Measurements from ENCODE around the gene ZNF169.
"Not testable (repeated sequence)": the region's sequence is repeated elsewhere in the genome, so short reads cannot be mapped to it uniquely, and the experiment has no call there.

ZNF169 gene

DNA sequence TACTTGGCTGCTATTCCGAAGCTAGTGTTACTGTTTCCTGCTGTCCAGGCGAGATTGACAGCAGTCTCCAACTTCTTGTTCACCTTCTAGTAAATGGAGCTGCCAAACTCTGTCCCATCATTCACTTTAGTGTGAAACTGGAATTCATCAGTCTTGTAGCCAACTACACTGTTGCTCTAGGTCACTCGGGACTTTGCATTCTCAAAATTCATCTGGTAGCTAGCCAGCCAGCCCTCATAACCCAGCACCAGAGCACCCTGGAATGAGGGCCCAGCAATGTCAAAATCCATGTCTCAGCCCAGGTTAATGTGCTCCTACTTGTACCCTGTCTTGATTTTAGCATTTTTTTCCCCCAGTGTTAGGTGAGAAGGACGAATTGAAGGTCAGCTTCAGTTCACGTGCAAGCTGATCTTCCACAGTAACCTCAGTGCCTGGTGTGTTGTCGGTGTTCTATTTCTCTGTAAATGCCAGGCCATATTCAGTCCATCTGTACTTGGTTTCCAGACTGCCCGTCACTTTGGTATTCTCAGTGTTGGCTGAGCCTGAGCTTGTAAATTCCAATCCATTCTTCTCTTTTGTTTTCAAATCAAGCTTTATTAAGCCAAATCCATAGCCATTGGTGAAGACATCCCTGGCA is 28.9 kb downstream of the ZNF169 start:
- no peak for DNase-seq

DNA sequence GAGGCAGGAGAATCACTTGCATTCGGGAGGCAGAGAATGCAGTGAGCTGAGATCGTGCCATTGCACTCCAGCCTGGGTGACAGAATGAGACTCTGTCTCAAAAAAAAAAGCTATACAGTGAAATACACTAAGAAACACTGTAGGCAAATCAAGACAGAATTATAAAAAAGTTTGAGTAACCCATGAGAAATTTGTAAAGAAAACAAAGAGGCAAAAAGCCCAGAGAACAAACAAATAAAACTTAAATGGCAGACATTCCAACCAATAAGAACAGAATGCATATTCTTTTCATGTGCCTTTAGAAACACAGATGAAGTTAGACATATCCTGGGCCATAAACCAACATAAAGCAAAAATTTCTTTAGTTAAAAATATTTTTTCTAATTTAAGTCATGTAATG is 30.6 kb downstream of the ZNF169 start:
- DNase-seq, result no peak

DNA sequence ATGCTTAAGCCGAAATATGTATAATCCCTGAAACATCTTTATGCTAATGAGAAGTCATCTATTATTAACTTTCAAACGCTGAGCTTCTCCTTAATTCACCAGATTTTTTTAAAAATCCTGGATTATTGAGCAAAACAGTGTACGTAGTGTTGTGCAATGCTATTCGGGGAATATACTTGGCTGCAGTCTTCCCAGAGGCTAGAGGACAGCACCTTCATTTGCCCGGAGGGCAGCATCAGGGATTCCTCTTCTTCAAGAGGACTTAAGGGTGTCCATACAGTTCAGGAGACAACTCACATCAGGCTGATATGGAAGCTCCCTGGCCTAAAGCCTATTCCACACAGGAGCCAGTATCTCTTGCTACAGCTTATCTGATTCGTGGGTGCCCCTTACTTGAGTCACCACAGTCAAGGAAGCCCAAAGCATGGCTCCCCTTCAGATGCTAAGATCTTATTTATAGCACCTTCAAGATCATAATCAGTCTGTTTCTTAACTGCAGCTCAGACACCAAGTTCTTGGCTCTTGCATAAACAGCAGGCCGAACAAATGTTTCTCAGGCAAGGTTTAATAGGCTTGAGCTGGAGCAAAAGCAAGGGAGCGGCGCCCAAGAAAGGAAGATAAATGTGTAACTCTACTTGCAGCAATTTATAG is 40.0 kb downstream of the ZNF169 start:
- DNase-seq, result no peak

DNA sequence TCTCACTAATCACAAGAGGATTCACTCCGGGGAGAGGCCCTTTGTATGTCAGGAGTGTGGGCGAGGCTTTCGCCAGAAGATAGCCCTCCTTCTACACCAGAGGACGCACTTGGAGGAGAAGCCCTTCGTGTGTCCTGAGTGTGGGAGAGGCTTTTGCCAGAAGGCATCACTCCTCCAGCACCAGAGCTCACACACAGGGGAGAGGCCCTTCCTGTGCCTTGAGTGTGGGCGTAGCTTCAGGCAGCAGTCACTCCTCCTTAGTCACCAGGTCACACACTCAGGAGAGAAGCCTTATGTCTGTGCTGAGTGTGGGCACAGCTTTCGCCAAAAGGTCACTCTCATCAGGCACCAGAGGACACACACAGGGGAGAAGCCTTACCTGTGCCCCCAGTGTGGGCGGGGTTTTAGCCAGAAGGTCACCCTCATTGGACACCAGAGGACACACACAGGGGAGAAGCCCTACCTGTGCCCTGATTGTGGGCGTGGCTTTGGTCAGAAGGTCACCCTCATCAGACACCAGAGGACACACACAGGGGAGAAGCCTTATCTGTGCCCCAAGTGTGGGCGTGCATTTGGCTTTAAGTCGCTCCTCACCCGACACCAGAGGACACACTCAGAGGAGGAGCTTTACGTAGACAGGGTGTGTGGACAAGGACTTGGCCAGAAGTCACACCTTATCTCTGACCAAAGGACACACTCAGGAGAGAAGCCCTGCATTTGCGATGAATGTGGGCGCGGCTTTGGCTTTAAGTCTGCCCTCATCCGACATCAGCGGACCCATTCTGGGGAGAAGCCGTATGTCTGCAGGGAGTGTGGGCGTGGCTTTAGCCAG is 41.6 kb downstream of the ZNF169 start:
- no peak for DNase-seq

DNA sequence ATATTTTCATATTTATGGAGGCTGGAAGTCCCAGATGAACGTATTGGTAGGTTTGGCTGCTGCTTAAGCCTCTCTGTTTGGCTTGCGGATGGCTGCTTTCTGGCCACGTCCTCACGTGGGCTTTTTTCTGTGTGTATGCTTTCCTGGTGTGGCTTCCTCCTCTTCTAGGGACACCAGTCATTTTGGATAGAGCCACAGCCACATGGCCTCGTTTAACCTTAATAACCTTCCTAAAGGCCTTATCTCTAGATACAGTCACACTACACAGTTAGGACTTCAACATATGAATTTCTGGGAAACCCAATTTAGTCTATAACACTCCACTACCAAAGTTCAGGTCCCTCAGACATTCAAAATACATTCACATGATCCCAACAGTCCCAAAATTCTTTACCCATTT is 42.5 kb downstream of the ZNF169 start:
- no peak for DNase-seq

DNA sequence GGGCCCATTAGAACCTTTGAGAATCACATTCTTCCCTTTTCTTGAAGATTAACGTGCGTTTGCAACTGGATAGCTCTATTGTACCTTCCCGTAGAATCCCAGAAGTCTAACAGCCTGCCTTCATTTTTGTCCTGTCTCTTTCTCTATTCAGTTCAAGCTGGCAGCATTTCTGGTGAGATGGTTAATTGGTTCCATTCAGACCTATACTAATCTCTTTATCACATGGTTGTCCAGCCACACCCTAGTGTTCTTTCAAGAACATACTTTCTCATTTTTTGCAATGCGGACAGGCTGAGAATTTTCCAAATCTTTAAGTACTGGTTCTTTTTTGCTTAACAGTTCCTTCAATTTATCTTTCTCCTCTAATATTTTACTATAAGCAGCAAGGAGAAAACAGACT is 43.3 kb downstream of the ZNF169 start:
- DNase-seq, result no peak

DNA sequence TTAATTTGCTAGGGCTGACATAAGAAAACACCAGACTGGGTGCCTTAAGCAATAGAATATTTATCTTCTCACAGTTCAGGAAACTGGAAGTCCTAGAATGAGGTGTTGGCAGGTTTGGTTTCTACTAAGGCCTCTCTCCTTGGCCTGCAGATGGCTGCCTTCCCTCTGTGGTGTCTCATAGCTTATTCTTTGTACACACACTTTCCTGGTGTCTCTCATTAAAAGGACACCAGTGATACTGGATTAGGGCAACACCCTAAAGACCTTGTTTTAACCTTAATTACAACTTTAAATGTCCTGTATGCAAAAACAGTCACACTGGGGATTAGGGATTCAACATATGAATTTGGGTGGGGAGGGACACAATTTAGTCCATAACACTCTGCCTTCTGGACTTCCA is 44.2 kb downstream of the ZNF169 start:
- no peak for DNase-seq

DNA sequence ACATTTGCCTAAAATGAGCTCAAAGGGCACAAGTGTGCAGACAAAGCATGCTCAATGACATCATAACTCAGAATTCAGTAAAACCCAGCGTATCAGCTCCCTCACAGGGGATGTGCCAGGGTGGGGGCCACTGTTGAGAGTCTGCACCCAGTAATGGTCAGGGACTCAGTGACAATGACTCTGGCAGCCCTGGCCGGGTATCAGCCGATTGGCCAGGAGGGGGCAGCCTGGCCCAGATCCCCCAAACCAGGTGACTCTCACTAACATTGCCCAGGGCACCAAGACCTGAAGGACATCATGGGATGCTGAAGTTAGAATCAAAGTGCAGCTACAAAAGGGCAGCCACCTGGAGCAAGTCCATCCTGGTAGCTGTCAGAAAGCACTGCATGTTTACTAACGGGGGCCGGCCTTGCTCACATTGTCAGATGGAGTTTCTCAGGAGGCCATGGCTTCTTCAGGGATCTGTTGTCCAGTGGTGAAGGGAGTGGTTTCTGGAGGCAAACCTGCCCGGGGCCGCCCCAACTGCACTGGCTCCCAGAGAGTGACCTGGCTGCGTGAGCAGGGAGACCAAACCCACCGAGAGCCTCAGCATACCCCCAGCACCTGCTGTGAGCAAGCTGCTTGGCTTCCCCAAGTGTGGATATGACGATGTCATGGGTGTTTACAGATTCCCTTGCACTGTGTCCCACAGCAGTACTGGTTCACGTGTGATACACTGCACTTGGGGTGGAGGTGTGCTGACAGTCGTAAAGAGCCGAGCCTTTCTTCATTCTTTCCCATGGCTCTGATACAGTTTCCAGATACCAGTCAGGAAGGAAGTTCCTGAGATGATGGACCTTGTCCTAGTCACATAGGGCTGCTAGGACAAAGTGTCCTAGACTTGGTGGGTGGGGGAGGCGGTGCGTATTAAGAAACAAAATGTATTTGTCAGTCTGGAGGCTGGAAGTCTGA is 56.2 kb downstream of the ZNF169 start:
- DNase-seq, result not testable (repeated sequence)

DNA sequence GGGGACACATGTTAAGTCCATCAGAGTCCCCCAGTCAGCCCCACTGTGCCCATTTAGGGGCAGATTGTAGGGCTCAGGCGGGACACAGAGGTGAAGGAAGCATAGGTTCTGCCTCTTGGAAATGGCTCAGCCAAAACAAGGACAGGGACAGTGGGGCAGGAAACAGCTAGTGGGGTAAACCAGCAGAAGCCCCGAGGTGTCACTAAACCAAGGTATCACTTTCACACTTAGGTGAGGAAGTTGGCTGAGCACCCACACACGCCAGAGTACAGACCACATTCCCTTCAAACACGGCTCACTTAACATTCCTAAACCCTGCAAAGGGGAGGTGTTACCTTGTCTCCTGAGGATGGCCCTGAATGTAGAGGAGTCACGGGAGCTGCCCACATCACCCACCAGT is 57.1 kb downstream of the ZNF169 start:
- DNase-seq, result not testable (repeated sequence)

DNA sequence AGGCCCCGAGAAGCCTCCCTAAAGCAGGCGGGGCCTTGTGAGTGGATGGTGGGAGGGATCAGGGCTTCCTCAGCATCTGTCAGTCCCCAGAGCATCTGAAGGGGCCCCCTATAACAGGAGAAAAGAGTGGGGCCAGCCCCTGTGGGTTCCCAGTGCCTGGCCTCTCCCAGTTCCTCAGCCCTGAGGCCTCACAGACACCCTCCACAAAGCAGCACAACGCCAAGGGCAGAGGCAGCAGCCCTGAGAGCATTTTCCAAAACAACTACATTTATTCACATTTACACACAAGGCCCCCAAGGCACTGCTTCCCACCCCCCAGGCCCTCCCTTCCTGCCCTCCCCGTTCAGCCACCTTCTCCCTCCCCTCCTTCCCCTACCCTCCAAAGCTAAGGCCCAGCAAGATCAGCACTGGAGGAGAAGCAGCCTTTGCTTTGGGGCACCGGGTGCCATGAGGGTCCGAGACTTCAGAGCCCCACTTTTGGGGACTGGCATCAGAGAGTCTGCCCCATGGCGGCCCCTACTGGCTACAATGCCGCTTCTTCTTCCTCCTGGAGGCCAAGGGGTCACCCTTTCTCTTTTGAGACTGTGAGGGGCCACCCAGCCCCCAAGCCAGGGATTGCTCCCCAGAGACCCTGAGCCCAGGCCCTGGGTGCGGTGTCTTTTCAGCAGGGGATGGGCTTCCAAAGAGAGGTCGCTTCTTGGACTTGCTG is 59.0 kb downstream of the ZNF169 start:
- DNase-seq, result not testable (repeated sequence)

DNA sequence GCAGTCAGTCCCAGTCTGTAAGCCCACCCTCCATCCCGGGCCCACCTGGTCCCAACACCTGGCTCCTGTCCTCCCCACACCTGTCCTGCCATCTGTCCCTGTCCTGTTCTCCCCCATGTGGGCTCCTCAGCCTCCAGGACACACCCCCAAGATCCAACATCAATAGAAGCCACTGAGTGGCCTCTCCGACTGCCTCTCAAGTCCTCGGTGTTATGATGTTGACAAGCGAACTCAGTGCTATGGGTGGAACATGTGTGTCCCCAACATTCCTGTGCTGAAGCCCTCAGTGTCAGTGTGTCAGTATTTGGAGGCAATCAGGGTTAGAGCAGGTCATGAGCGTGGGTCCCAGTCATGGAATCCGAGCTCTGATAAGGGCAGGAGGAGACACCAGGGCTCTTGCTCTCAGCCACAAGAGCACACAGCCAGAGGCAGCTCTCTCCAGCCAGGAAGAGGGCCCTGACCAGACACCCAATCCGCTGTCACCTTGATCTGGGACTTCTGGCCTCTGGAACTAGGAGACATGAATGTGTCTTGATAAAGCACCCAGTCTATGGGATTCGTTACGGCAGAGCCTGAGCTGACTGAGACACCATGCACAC is 63.3 kb downstream of the ZNF169 start:
- DNase-seq, result not testable (repeated sequence)

DNA sequence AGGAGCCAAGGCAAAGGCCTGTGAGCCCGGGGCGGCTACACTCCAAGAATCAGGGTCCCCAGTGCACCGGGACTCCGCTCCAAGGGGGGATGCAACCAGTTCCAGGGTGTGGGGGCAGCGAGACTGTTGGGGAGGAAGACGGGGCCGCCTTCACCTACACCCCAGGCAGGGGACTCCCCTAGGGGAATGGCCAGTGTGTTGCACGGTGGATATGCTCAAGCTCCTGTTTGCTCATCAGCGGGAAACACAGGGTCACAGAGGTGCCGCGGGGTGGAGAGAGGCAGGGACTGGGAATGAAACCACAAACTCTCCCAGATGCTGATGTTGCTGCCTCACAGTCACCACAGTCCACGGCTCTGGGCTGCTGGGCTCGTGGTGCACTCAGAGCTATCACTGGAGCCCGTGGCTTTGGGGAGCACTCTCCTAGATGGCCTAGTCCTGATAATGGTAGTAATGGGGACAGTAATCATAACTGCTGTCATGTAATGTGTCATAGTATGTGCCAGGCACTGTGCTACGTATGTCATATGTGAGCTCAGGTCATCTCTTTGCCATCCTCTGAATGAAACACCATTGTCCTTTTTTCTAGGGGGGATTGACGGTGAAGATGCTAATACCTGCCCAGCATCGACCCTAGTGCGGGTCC is 64.2 kb downstream of the ZNF169 start:
- DNase-seq, result not testable (repeated sequence)

DNA sequence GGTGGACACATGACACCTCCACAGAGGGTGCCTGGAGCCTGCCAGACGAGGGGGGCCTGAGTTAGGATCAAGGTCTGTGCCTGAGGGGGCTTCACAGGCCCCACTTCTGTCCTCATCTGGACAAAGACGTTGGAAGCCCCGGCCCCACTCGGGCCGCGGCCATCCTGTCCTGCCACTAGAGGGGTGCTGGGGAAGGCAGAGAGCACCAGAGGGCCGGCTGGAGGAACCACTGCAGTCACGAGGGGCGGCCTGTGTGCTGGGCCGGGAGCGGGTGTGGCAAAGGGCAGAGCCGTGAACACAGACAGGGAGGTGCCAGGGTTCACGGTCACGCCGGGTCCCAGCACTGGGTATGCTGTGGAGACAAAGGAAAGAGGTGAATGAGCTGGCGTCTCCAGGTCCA is 66.5 kb downstream of the ZNF169 start:
- DNase-seq, result not testable (repeated sequence)

DNA sequence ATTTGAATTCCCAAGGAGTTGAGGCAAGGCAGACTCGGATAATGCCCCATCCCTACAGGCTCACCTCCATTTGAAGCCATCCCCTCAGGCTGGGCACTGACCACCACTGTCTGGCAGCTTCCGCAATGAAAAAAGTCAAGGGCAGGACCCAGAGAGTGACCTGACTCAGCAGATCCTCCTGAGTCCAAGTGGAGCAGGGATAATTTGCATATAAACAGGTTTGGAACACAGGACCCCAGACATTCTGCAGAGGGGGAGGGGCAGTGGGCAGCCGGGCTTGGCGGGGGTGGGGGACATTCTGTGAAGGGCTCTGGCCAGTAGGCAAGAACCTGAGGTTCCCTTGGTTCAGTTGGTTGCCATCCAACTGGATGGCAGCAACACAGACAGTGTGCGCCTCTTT is 69.4 kb downstream of the ZNF169 start, which contains the start of gene NUTM2F:
NUTM2F (minus strand) TSS at position 101 of the 400 bp plus-strand sequence; CDS start at position 80, 21 bp downstream.
- not testable (repeated sequence) for DNase-seq

DNA sequence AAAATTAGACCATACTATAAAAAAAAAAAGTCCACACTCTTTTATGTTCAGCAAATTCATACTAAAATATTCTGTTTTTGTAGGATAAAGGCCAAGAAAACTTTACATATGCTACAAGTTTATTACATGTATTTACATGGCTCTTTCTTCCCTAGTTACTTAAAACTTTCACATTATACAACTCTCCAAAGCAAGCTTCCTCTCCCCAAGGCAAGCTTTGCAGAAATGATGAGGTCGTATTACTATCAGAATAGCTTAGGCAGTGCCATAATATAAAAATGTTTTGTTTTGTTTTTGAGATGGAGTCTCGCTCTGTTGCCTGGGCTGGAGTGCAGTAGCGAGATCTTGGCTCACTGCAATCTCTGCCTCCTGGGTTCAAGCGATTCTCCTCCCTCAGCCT is 77.3 kb downstream of the ZNF169 start:
- DNase-seq, result not testable (repeated sequence)

DNA sequence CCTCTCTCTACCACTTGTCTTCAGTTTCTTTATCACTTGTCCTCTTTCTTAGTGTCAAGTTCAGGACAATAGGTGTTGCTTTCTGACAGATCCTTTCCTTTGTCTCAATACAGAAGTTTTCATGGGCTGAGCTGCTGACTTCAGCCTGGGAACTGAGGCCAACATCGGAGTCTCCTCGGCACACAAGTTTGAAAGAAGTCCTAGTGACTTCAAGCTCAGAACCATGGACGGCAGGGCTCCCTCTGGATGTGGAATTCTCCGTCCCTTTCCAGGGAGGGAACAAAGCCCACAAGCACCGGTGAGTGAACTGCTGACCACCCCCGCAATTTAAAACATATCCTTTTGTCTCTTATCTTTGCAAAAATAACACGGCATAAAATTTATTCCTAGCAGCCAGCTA is 79.6 kb downstream of the ZNF169 start:
- not testable (repeated sequence) for DNase-seq

DNA sequence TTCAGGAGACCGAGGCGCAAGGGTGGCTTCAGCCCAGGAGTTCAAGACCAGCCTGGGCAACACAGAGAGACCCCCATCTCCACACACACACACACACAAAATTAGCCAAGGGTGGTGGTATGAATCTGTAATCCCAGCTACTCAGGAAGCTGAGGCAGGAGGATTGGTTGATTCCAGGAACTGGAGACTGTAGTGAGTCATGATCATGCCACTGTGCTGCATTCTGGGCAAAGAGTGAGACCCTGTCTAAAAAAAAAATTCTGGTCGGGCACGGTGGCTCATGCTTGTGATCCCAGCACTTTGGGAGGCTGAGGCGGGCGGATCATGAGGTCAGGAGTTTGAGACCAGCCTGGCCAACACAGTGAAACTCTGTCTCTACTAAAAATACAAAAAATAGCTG is 80.6 kb downstream of the ZNF169 start:
- DNase-seq, result not testable (repeated sequence)

DNA sequence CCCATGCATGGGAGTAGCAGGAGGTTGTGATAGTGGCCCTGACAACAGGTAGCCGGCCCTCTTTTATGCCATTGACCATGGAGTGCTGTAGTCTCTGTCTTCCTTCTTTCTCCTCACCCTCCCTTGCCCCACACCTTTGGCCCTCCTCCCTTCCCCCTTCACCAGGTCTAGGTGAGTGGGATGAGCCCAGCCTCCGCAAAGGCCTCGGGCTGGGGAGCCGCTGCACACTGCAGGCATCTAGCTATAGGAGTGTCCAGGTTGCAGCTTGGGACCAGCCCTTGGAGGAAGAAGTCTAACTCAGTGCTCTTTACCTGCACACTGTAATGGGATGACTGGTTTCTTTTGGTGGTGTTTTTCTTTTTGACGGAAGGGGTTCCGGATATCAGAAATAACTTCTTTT is 81.7 kb downstream of the ZNF169 start:
- not testable (repeated sequence) for DNase-seq

DNA sequence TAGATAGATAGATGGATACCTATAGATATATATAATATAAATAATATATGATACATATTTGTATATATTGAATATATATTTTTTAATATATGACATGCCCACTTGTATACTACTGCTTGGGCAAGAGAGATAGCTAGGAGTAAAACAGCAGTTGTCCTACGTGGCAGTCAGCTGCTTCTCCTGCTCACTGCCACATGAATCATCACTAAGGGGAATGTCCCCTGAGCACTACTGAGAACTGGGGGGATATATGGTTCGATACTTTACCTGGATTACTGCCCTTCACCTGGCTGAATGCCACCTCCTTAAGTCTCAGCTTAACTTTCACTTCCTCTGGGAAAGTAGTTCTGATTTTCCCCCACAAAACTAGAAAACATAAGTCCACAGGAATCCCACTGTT is 82.6 kb downstream of the ZNF169 start:
- not testable (repeated sequence) for DNase-seq

DNA sequence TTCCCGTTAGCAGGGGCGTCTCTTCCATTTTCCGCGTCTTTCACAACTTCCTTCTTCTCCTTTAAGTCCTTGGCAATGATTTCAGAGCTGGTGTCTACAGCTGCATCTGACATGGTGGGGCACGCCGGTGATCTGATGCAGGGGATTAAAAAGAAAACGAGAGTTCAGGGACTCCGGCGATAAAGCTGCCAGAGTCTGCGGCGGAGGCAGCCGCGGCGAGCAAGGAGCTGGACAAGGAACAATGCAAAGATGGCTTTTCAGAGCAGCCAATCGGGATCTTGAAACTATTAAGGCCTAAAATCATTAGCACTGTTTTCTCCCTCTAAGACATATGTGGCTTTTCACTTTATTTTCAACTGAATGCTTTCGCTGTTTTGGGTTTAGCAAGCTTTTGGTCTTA is 88.4 kb downstream of the ZNF169 start:
- not testable (repeated sequence) for DNase-seq

DNA sequence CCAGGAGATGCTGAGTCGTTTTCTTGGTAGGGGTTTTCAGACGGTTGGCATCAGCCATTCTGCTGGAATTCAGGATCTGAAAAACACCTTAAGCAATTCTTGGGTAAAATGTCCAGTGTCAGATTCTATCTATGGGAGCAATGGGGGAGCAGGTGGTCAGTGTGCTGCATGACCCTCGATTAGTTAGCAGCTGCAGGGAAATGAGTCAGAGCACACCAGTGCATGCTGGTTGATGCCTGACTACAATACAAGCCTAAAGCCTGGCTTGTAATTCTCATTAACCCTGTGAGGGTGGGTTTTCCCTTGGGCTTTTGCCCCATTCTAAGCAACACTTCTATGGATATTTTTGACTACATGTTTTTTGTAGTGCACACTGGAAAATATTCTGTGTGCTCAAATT is 89.7 kb downstream of the ZNF169 start:
- not testable (repeated sequence) for DNase-seq

Measured in stimulated activated CD4-positive, alpha-beta T cell treated with anti-CD3 and anti-CD28 coated beads, Interleukin-4, amount 100 ng/mL, for 24 hours (primary cell).